HG02610 (cell line): ENCODE measurements around the gene SLC38A10.
A peak's percentile ranks its signal among the peaks of the same experiment; 100 is the strongest.
"Not testable (repeated sequence)": the region's sequence is repeated elsewhere in the genome, so short reads cannot be mapped to it uniquely, and the experiment has no call there.

Source experiments
- ATAC-seq: cut with Tn5 transposase; IDR thresholded peaks from one replicate; pipeline ENCODE4 v1.9.1; 2021; ENCODE audit warnings: mild to moderate bottlenecking, moderate library complexity; ENCODE audit not compliant: unreplicated experiment

The SLC38A10 gene

DNA sequence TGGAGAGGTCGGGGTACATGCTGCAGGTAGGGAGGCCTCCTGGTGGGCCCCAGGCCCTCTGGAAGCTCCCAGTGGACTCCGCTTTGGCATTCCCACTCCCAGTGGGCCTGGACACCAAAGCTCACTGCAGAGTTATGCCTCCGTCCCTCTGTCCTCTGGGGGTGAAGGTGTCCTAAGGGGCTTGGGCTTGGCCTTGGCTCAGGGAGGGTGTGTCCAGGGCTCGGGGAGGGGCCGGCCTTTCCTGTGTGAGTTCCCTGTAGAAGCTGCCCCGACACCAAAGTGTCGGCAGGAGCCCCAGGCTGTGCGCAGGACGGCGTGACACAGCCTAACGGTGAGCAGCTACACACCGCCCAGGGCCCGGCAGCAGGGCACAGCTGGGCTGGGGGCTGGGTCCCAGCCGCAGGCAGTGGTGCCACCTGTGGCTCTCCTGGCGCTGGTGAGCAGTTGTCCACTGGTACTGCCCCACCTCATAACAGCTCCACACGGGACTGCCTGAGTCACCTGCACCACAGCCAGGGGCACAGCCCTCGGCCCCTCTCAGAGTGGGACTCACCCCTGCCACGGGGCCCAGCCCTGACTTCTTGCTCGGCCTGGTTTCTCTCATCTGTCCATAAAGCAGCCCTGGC is 62.4 kb downstream of the SLC38A10 start:
- ATAC-seq = no peak

DNA sequence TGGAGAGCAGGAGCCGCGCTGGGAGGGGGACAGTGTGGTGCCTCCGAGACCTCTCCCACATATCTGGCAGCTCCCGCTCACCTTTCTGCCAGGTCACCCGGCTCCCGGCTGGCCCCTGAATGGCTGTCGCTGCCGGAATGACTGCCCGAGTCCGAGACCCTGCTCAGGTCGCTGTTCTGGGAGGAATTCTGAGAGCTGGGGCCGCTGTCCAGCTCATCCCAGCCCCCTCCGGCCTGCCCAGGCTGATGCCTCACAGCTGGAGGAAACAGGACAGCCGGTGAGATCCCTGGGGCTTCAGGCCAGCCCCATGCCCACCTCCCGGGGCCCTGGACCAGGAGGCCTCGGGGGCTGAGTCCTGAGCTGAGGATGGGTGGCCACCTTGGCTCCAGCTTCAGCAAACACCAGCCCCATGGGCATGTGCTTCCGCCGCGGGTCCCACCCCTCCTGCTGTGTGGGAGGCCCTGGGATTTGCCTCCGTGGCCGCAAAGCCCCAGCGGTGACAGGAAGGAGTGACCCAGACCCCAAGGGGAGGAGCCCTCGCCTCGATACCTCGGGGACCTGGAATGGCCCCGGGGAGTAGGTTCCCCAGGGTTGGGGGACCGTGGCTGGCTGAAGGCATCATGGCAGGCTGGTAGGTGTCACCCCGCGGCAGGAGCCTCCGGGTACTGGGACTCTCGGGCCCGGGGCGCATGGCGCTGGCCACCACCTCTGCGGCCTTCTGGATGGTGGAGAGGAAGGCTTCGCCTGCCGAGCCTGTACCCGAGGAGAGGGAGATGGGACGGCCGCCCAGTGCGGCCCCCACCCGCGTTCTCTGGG is 63.1 kb downstream of the SLC38A10 start:
- no peak for ATAC-seq

DNA sequence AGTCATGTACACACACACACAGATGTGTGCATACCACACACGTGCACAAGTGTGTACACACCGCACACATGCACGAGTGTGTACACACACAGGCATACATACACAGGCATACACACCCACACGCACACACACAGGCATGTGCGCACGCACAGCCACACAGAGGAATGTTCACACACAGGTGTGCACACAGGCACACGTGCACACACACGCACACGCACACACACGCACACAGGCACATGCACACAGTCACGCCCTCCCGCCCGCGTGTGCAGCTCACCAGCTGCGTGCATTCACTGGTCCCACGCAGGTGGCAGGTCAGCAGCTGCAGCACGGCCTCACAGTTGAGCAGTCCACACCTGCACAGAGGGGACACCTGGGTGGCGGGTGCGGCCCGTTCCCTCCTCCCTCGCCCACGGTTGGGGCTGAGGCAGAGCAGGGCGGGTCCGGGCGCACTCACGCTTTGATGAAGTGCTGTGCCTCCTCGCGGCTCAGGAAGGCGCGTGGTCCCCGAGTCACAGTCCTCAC is 63.9 kb downstream of the SLC38A10 start:
- no peak for ATAC-seq

DNA sequence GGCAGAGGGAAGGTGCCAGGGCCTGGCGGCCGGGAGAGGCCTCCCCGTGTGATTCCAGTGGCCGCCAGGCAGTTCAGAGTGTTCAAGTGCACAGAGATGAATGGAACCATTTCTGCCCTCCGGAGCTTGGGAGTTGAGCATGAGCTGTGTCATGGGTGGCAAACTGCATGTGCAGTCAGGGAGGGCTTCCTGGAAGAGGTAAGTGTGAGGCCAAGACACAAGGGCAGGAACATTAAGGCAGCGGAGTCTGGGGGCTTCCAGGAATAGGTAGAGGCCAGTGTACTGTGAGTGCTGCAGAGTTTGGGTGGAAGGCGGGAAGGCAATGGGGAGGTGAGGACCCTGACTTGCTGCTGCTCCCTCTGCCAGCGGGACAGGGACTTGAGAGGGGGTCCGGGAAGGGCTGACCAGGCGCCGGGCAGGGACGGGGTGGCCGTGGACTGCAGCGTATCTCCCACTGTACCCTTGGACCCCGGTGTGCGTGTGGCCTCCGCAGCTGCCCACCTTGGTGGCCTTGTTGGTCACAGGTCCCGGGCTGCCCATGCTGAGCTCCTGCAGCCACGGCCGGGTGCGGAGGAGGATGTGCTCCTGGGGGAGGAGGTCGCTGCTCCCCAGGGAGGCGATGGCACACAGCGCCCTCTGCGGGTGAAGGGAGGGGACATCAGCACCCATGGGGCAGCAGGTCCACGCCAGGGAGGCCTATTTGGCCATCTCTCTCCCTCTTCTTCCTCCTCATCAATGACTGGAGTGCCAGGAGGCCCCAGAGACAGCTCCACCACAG is 64.9 kb downstream of the SLC38A10 start:
- ATAC-seq = no peak

DNA sequence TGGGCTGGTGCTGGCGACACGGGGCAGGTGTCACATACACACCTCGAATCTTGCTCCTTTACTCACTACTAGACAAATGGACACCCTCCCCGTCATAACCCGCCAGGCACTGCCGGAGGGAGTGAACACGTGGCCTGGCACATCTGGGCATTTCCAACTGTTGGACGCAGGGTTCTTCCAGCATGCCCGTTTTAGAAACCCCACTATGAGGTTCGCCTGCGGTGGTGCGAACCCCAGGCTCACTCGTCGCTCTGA is 65.5 kb downstream of the SLC38A10 start:
- ATAC-seq = no peak

DNA sequence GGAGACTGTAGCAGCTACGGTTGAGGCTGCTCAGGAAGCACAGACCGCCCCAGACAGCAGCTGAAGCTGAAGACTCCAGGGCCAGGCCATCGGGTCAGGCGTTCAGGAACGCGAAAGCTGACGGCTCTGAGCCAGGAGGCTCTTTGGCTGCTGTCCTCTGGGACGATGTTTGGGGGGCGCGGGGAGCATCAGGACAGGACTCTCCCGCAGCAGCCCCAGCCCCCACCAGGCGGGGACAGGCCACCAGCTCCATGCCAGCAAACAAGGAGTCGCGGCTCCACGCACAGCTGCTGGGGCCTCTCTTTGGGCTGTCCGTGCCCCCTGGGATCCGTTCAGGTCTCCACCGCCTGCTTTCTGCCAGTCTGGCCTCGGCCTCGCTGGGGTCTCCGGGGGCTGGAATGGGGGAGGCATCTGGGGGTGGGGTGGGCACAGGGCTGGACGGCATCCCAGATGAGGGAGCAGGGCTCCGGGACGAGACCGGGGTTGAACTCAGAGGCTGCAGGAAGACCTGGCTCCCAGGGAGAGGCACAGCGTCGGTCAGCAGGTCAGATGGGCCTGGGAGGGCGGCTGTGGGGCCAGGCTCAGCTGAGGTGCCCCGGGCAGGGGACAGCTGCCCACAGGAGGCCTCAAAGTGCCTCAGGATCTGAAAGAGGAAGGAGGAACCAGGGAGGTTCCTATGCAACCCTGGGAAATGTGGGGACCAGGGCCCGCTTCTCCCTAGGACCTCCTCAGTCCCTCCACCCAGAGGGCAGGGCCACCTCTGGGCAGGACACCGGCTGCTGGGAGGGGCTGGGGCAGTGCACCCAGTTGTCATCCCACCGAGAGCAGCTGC is 66.1 kb downstream of the SLC38A10 start:
- no peak for ATAC-seq

DNA sequence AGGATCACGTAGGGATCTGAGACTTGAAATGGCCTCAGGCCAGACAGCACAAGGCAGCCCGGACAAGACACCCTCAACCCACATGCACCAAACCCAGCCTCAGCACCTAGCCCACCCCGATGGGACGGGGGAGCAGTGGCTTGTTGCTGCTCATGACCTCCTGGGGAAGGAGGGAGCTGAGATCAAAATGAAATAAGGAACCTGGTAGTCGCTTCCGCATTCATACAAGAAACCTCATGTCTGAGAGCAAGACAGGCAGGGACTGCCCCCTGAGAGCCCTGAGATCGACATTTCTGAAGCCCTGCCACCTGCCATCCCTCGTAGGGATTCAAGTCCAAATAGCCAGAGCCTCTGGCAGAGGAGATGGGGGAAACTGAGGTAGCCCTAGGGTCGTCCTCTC is 66.7 kb downstream of the SLC38A10 start:
- ATAC-seq = no peak

DNA sequence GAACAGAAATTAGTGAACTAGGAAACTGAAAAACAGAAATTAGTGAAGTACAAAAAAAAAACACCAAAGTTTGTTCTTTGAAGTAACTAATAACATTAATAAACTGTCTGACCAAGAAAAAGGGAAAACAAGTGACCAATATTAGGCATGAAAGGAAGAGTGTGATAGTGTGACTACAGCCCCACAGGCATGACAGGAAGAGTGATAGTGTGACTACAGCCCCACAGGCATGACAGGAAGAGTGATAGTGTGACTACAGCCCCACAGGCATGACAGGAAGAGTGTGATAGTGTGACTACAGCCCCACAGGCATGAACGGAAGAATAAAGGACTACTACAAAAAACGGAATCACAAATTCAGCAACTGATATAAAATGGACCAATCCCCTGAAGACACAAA is 67.5 kb downstream of the SLC38A10 start:
- ATAC-seq = not testable (repeated sequence)

DNA sequence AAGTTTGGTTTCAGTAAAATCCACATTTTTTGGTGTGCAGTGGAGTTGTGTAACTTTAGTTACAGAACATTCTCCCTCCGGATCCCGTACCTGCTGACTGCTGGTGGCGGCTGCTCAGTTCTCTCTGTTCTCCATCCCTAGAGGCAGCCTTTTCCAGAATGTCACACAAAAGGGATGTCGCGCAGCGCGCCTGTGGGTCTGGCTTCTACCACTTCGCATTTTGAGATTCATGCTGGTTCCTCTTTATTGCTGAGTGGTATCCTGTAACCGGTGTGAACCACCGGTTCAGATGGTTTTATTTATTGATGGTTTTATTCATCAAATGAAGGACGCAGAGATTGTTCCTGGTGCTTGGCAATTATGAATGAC is 71.4 kb downstream of the SLC38A10 start:
- no peak for ATAC-seq

DNA sequence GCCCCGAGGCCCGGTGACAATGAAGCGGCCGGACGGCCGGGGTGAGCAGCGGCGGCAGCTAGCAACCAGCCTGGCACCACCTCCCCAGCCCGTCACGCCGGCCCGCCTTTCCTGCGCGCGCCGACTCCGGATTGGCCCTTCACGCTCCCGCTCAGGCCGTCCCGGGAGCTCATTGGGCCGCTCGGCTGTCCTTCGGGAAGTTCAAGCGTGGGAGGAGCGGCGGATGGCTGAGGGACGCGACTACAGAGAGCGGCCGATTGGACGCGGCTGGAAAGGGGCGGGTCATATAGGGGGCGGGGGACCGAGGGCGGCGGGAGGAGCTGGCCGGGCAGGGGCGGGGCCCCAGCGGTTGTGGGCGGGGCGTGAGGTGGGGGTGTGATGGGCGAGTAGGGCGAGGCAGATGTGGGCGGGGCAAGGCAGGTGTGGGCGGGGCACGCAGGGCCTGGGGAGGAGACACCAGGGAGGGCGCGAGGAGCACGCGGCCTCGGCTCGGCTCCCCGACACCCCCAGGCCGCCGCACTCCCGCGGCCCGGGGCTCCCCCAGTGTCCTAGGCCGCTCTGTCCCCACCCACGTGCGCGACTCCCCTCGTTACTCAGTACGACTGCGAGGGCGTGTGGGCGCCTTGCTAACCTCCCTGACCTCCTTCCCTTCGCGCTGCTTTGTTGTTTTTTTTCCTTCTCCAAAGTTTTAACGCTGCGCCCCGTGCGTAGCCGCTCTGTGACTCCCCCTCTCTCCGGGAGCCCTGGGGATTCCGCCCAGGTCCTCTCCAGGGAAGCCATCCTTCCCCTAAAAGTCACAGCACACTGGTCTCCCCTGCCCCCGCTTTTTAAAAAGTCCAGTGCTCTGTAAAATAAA is 72.0 kb downstream of the SLC38A10 start, which contains the start of gene CEP131:
Gene CEP131, minus strand, starts transcription at position 60 of the 856 bp plus-strand sequence. CDS start 2,909 bp downstream, outside the sequence.
- peak; percentile 86 for ATAC-seq

DNA sequence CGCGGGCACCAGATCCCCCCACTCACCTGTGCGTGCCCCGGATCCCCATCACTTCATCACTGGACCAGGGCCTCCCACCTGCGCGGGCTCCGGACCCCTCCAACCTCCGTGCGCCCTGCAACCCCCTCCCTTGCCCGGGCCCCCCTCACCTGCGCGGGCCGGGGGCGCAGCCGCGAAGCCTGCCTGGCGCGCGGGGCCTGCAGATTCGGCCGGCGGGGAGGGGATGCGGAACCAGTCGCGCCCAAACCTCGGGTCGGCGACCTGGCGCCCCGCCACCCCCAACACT is 72.5 kb downstream of the SLC38A10 start:
- ATAC-seq = no peak

DNA sequence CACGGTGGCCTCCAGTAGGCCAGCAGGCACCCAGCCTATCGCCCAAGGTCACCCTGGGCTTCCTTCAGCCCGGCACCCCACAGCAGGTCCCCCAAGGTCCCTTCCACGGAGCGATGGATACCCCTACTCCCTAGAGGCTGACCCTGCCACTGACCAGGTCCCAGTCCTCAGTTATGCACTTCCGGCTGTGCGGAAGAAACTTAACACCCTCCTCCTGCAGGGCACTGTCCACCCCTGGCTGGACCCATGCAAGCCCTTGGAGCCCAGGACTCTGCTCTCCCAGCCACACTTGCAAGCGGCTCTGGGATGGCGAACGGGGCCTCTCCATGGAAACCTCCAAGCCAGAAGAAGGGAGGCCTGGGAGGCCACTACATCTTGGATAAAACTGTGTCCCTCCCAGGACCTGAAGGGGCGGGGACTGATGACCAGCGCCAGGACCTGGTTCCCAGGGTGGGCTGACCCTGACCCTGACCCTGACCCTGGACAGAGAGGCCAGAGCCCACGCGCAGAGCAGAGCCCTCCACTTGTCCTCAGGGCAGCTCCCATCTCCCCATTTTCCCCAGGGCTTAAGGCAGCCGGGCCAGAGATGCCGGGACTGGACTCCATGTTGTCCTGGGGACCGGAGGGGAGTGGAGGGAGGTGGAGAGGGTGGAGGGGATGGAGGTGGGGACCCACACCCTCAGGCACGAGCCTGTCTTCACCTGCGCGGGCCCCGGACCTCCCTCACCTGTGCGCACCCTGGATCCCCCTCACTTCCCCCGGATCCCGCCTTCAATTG is 73.1 kb downstream of the SLC38A10 start:
- ATAC-seq = no peak

DNA sequence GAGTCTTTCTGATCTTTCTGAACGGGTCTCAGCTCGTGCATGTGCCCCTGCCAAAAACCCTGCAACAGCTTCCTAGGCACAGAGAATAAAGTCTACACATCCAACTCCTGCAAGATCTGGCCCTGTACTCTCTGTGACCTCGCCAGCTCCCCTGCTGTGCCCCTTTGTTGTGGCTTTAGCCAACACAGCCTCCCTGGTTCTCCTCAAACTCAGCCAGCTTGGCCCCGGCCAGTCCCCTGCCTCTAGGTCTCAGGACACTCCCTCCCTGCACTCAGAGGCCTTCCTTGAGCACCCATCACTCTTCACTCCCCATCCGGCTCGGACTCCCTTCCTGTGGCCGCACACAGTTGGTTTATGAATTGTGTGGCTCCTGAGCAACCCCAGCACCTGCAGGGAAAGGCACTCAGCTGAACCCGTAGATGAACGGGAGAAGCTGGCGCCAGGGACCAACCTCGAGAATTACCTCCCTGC is 73.7 kb downstream of the SLC38A10 start:
- ATAC-seq = no peak

DNA sequence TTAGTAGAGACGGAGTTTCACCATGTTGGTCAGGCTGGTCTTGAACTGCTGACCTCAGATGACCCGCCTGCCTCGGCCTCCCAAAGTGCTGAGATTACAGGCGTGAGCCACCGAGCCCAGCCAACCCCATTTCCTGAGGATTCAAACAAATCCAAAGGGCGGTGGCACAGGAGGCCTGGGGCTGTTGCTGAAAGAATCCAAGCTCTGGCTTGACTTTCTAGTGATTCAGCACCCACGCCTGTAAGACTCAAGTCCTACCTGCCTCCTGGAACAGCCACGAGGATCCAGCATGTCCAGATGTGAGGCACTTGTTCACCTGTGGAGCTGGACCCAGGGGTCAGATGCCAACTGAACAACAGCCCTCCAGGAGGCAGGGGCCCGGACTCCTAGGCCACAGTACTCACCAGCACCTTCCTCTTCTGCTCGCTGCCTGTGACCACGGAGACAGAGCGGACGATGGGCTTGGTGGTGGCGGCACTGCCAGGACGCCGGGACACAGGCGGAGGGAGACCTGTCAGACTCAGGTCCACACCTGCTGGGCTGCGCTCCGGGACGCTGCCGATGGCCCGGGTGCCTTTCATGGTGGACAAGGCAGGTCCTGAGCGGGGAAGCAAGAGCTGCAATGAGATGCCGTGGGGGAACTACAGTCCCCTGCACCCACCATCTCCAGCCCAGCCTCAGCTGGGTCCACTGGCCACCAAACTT is 75.5 kb downstream of the SLC38A10 start:
- no peak for ATAC-seq

DNA sequence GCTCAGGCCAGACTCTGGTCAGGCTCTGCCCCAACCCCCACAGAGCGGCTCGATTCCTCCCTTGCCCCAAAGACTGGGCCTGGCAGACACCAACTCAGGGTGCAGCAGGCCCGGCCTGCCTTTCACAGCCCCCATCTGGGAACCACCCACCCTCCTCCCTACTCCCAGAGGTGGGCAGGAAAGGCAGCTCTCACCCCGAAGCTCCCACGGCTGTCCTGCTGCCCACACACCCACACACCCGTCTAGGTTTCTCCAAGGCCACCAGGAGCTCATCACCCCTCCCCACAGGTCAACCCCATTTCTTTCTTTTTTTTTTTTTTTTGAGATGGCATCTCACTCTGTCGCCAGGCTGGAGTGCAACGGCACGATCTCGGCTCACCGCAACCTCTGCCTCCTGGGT is 76.1 kb downstream of the SLC38A10 start:
- ATAC-seq = no peak

DNA sequence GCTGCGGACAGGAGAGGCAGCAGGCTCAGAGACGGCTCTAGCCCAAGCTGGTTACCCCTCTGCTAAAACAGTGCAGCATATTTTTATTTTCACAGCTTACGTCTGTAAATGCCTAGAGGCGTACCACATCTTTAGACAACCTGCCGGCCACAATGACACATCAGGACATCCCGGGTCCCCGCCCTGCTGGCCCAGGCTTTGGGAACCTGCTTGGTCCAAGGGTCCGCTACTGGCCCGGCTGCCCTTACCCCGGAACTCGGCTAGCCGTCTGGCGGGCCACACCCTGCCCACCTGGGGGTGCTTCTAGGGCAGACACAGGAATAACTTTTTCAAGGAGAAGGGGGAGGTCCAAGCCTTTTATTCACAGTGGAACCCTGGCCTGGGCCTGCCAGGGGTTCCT is 76.6 kb downstream of the SLC38A10 start:
- ATAC-seq = no peak

DNA sequence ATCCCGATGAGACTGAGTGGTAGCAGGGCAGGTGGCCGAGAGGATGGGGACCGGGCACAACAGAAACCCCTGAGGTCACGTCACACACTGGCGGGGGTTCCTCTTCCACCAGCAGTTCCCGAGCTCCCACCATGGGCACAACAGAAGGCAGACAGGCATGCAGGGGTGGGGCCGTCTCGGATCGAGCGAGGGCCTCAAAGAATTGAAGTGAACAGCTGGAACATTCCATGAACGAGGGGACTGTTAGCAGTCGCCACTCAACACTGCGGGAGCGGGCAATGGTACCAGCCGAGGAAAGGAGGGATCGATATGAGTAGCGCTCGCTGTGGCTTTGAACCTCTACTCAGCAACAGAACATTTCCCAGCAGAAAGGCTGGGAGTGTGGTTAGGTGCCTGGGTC is 77.6 kb downstream of the SLC38A10 start:
- ATAC-seq = no peak

DNA sequence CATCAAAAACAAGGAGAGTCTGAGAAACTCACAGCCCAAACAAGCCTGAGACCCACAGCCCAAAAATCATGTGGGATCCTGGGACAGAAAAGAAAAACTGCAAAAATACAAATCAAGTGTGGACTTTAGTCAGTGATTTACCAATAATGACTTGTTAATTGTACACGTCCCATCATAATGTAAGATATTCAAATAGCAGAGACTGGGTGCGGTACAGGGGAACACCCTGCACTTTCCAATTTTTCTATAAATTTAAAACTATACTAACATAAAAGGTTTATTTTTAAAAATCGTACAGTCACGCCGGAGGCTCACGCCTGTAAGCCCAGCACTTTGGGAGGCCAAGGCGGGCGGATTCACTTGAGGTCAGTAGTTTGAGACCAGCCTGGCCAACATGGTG is 81.1 kb downstream of the SLC38A10 start:
- ATAC-seq = no peak

DNA sequence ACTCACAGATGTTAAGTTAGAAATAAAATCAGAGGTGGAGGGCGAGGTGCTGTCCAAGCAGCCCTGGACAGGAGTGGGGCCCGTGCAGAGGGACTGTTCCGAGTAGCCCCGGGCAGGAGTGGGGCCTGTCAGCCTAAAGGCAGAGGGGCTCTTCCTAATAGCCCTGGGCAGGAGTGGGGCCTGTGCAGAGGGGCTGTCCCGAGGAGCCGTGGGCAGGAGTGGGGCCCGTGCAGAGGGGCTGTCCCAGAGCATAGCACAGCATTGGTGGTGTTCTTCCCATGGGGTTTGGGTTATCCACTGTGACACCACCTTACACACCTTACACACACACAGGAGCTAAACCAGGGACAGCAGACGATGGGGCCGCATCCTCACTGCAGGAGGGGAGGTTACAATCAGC is 82.7 kb downstream of the SLC38A10 start:
- ATAC-seq = no peak
